Neural cell (in vitro differentiated cells): Measurements from ENCODE around the gene ABCC9.

ENCODE experiments used
- CTCF ChIP-seq: fragments of 450-650 bp; IDR thresholded peaks from 2 replicates; pipeline ENCODE4 v1.5.1; 2014; ENCODE audit warnings: antibody characterized with exemption, mild to moderate bottlenecking, moderate library complexity; ENCODE audit not compliant: poor library complexity, severe bottlenecking
- REST ChIP-seq: IDR thresholded peaks from 2 replicates; pipeline ENCODE4 v1.6.1; 2012; ENCODE audit warnings: borderline replicate concordance
- TAF1 ChIP-seq: IDR thresholded peaks from 2 replicates; pipeline ENCODE4 v1.6.1; 2012; ENCODE audit warnings: low read depth

- TF ChIP-seq CTCF (no peak), REST (no peak), TAF1 (no peak)
Measured at GRCh38 chr12:21823581-21823980, 117.6 kb downstream of the ABCC9 start.
